ENCODE measurements around the gene CD300LD.

The CD300LD gene

DNA sequence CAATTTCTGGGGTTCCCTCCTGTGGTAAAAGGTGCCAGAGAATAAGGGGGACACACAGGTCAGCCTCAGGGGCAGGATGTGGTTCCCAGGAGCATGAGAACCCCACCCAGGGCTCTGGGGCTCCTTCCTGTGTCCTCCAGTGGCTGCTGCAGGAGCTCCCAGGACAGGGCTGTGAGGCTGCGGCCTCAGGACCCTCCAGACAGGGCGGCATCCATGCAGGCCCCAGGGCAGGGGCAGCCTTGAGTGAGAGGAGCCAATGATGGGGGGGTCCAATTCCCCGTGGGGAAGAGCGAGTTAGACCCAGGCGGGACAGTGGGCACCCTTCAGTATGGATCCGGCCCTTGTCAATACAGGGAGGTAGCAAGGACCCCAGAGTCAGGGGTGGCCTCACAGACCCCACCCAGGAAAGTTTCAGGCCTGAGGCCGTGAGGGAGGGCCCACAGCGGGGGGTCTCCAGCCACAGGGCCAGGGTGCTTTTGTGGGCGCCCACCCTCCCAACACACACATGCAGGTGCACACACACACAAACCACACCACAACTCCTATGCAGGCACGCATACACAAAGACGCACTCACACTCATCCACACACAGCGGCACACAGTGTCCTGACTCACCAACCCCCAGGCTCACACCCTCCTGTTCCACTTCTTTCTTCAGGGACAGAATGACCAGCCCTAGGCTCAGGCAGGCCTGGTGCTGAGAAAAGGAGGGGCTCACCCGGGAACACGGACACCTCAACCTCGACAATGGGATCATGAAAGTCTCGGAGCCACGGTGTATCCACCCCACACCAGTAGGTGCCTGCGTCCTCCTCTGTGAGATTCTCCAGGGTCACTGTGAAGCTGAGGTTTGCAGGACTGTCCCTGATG, 48.0 kb downstream of the CD300LD start:
- no peak for DNase-seq (ENCODE audit: low spot score)

GRCh38 chr17:74543406-74543805, 48.7 kb downstream of the CD300LD start:
- DNase-seq (ENCODE audit: low spot score), result no peak

- DNase-seq (ENCODE audit: low spot score), result no peak
These were observed 49.2 kb downstream of the CD300LD start for GRCh38 chr17:74542727-74543383.

DNA sequence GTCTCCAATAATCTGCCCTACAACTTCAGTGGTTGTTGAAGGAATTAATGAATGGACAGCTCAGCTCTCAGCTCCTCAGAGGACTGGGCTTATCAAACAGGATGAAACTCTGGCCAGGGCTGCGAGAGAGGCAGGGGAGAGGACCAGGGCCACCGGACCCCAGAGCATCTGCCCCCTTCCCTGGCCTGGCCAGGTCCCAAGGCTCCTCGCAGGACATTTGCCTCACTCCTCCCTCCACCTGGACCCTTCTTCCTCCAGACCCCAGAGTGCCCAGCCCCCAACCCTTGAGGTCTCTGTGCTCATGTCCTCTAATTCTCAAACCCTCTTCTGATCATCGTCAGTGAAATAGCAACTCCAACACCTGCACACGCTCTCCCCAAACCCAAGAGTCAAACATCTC, 49.9 kb downstream of the CD300LD start:
- DNase-seq (ENCODE audit: low spot score), result no peak

DNA sequence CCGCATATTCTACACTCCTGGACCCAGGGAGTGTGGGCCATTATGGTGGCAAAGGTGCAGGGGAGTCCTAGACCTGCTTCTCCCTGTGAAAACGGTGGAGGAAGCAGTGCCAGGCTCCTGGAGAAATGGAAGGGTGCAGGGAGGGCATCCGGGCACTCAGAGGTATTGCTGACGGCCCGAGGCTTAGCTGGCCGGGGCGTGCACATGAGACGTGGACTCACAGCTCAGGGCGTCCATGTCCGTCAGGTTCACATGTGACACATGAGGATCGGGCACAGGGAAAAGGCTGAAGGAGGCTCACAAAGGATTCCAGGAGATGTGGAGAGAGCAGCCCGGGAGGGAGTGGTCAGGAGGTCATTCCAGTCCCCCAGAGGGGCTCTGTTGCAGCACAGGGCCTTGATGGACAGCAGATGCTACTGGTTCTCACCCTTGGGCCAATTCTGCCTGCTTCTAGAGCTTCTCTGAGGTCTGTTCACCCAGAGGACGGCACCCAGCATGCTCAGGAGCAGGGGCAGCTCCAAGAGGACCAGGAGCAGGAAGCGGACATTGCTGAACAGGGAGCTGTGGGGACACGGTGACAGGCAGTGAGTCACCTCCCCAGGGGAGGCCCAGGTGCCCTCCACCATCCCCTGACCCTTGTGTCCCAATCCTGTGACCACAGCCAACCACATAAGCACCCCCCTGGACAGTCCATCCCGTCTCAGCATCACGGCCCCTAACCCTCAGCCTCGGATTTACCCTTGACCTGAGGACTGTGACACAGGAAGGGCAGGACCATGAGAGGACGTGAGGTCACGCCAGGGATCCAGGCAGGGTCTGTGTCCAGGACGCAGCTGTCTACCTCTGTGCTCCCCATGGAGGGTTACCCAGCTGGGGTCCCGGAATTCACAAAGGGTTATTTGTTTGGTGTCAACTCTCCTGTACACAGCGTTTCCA, 50.6 kb downstream of the CD300LD start:
- DNase-seq (ENCODE audit: low spot score), result no peak

- DNase-seq (ENCODE audit: low spot score), result no peak
These were observed 52.7 kb downstream of the CD300LD start for GRCh38 chr17:74539281-74539820.

DNA sequence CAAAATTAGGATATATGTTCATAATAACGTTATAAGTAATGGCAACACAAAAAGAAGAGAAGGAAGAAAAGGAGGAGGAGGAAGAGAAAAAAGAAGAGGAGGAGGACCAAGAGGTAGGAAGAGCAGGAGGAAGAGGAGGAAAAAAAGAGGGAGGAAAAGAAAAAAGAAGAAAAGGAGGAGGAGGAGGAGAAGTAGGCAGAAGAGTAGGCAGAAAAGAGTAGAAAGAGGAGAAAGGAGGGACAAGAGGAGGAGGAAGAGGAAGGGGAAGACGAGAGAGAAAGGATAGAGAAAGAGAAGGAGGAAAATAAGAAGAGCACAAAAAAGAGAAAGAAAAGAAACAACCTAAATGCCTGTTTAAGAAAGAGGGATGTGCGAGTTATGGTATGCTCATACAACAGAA, 55.2 kb downstream of the CD300LD start:
- no peak for DNase-seq (ENCODE audit: low spot score)

GRCh38 chr17:74532115-74532514, 60.0 kb downstream of the CD300LD start:
- no peak for DNase-seq (ENCODE audit: low spot score)

GRCh38 chr17:74531231-74531761, 60.8 kb downstream of the CD300LD start, which contains the start of gene CD300LB:
TSS of gene CD300LB (minus strand) at chr17:74531475. CDS start at chr17:74531350, 125 bp downstream.
- DNase-seq (ENCODE audit: low spot score), result no peak

DNA sequence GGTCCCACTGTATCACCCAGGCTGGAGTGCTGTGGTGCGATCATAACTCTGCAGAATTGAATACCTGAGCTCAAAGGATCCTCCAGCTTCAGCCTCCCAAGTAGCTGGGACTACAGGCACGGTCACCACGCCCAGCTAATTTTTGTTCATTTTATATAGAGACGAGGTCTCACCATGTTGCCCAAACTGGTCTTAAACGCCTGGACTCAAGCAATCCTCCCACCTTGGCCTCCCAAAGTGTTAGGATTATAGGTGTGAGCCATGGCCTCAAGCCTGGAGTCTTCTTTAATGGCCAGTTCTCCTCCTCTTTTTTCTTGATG, 61.3 kb downstream of the CD300LD start:
- no peak for DNase-seq (ENCODE audit: low spot score)

Measured in hematopoietic multipotent progenitor cell treated with erythropoietin and hydrocortisone succinate and interleukin-3 and kit ligand, for 17 days (in vitro differentiated cells).